ENCODE measurements around the gene EPB41L4B.
A peak's percentile ranks its signal among the peaks of the same experiment; 100 is the strongest.

The EPB41L4B gene

DNA sequence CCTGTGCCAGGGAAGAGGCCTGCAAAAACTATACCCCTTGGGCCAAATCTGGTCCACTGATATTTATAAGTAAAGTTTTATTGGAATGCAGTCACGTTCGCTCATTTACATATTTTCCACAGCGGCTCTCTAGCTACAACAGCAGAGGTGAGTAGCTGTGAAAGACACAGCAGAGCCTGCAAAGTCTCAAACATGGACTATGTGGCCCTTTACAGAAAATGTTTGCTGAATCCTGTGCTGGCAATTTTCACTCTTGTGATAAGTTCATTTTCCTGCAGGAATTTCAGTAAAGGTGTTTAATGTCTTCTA is 70.1 kb downstream of the EPB41L4B start:
- Histone ChIP-seq H3K9me3 (no peaks in the 10 kb centered on the region), H3K4me3 (ENCODE audit: low read depth, low read length) (no peak overlapping the region), H3K36me3 (no peaks in the 10 kb centered on the region), H3K4me1 (no peaks in the 10 kb centered on the region), H3K27me3 (no peaks in the 10 kb centered on the region)
- DNase-seq: no peak
- TF ChIP-seq CTCF (IDR thresholded peaks at IDR 0.05; ENCODE audit: low read depth, low read length): no peak

DNA sequence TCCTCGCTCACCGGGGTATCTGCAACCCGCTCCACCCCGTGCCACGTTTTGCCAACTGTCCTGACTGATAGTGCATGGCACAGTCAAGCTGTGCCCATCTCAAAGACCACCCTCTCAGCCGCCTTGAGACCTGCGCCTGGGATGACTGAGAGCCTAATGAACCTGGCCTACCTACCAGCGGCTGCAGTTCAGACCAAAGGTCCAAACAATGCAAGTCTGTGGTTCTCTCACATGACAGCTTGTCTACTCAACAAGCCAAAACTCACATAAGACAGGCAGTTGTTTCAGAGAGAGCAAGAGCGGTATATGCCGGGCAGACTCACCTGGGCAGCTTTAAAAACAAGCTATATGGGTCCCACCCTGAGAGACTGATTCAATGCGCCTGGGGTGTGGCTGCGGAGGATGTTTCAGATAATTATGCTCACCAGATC is 70.5 kb downstream of the EPB41L4B start:
- H3K4me3 ChIP-seq (ENCODE audit: low read depth, low read length): no peak overlapping the region

DNA sequence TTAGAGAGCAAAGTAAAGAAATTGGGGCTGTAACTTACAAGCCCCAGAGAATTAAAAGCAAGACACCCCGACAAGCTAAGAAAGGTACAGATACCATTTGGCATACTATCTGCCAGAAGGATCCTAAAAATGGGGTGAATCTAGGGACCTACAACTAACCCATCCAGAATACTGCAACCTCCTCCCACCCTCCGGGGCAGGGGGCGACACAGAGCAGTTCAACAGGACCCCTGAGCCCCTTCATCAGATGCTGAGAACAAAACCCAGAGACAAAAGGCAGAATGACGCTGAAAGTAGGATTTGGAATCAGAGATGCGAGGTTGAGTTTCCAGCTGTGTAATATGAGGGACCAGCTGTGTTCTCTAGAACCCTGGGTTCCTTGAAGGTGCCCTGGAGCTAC is 71.2 kb downstream of the EPB41L4B start:
- Histone ChIP-seq H3K36me3 (no peaks in the 10 kb centered on the region), H3K9me3 (no peaks in the 10 kb centered on the region), H3K27me3 (no peaks in the 10 kb centered on the region), H3K4me1 (no peaks in the 10 kb centered on the region), H3K4me3 (ENCODE audit: low read depth, low read length) (no peak overlapping the region)
- TF ChIP-seq CTCF (IDR thresholded peaks at IDR 0.05; ENCODE audit: low read depth, low read length): peak; percentile 31; the same call in 1 of the 2 replicates
- no peak for DNase-seq

More for the DNA sequence above, 70.5 kb downstream of the EPB41L4B start:
- no peak for TF ChIP-seq CTCF (IDR thresholded peaks at IDR 0.05; ENCODE audit: low read depth, low read length)
- H3K4me1 ChIP-seq: no peaks in the 10 kb centered on the region
- no peaks in the 10 kb centered on the region for H3K9me3 ChIP-seq
- H3K36me3 ChIP-seq: no peaks in the 10 kb centered on the region
- DNase-seq: no peak
- H3K27me3 ChIP-seq: no peaks in the 10 kb centered on the region

DNA sequence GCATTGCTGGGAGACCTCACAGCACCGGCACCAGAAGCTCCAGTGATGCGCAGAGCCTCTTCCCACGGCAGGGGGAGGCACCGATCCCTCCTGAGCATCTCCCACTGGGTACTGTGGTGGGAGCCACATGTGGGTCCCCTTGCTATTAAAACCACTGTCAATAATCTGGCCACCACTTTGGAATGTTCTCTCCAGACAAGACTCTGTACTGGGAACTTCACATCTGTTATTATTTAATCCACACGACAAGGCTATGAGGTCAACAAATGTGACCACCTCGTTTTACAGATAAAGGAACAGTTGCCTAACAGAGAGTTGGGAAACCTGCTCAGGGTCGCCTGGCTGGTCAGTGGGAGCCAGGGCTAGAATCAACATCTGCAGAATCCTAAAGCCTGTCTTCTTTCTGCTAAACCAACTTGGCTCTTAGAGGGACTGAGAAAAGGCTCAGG is 72.7 kb downstream of the EPB41L4B start:
- peak; percentile 24 for TF ChIP-seq CTCF (IDR thresholded peaks at IDR 0.05; ENCODE audit: low read depth, low read length)
- Histone ChIP-seq H3K9me3 (no peaks in the 10 kb centered on the region), H3K36me3 (no peaks in the 10 kb centered on the region), H3K27me3 (no peaks in the 10 kb centered on the region), H3K4me1 (no peaks in the 10 kb centered on the region), H3K4me3 (ENCODE audit: low read depth, low read length) (no peak overlapping the region)
- DNase-seq: peak; percentile 16

DNA sequence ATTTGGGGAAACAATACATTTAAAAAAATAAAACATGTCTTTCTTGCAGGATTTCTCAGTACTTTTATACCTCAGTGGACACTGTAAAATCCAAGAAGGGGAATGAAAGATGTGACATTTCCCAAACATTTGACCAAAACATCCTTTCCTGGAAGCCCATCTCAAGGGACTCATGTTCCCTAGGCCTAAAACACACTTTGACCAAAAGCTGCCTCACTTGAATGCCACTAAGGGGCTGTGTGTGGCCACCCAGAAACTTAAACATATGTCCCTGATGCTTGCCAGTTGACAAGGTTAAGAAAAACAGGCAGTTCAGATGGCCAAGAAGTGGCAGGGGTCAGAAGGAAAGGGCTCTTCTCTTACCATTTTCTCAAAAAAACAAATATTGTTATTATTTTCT is 73.6 kb downstream of the EPB41L4B start:
- H3K4me3 ChIP-seq (ENCODE audit: low read depth, low read length): no peak overlapping the region
- H3K4me1 ChIP-seq: no peaks in the 10 kb centered on the region
- no peak for DNase-seq
- H3K9me3 ChIP-seq: no peaks in the 10 kb centered on the region
- no peaks in the 10 kb centered on the region for H3K36me3 ChIP-seq
- no peak for TF ChIP-seq CTCF (IDR thresholded peaks at IDR 0.05; ENCODE audit: low read depth, low read length)
- no peaks in the 10 kb centered on the region for H3K27me3 ChIP-seq

- no peaks in the 10 kb centered on the region for H3K36me3 ChIP-seq
- DNase-seq: no peak
- no peaks in the 10 kb centered on the region for H3K27me3 ChIP-seq
- TF ChIP-seq CTCF (IDR thresholded peaks at IDR 0.05; ENCODE audit: low read depth, low read length): no peak
- H3K4me3 ChIP-seq (ENCODE audit: low read depth, low read length): no peak overlapping the region
- H3K4me1 ChIP-seq: no peaks in the 10 kb centered on the region
- H3K9me3 ChIP-seq: no peaks in the 10 kb centered on the region
Measured at GRCh38 chr9:109246533-109246932, 74.3 kb downstream of the EPB41L4B start.
